CD4-positive, alpha-beta T cell treated with Interferon gamma for 1 hour (primary cell): ENCODE measurements around the gene POMC.
A peak's percentile ranks its signal among the peaks of the same experiment; 100 is the strongest.
"Not testable (repeated sequence)": the region's sequence is repeated elsewhere in the genome, so short reads cannot be mapped to it uniquely, and the experiment has no call there.

Experiments used
- DNase-seq: peaks from one replicate; pipeline ENCODE4 v3.0.0-alpha.2; 2020

Gene POMC

DNA sequence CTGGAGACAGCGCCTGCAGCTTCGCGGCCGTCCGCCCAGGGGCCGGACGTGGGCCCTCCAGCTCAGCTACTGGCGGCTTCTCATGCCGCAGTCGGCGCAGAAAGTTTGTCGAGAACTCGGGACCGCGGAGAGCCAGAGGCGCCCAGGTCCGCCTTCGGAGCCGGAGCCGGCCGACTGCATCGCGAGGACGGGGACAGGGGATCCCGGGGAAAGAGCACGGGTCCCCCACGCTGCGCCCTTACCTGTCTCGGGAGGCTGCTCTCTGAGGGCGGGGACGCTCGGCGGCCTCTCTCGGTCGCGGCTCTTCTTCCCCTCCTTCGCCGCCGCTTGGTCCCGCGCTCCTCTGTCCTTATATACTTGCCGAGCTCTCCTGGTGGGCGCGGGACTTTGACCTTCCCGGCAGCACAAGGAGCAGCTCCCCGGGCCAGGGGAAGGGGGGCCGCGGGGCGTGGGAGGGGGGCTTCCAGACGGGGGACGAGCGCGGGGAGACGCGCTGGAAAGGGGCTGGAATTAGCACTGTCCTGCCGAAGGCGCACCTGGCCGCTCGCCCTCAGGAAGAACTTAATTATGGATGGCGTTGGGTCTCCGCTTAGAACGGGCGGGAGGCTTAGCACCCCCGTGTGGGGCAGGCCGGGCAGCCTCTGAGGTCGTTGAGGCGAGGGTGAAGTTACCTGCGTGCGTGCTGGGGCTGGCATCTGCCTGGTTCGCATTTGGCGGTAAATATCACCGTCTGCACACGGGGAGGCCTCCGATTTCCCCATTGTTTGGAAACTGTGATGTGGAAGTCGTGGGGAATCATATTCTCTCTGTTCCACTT lies at the start of gene POMC:
Gene POMC (minus strand): TSS at position 325 of the 817 bp plus-strand sequence. CDS start 3,808 bp downstream, outside the sequence.
- no peak for DNase-seq

DNA sequence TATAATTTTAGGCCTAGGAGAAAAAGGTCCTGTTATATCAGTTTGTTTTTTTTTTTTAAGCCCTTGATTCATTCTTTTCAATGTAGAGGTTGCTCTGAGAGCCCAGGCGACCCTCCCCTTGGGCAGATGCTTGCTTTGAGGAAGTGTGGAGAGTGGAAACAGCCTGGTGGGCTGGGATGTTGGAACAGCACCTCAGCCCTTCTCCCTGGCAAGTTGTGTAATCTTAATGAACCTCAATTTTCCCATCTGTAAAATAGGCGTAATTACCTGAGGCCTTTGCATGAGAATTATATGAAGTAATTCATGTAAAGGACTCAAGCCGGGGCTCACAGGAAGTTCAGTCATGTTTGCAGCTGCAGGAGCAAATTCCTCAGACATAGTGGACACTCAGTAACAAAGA lies 49.7 kb upstream of the POMC start:
- DNase-seq: no peak

- peak; percentile 89 for DNase-seq
Measured at GRCh38 chr2:25215948-25216679, 47.7 kb upstream of the POMC start.

DNA sequence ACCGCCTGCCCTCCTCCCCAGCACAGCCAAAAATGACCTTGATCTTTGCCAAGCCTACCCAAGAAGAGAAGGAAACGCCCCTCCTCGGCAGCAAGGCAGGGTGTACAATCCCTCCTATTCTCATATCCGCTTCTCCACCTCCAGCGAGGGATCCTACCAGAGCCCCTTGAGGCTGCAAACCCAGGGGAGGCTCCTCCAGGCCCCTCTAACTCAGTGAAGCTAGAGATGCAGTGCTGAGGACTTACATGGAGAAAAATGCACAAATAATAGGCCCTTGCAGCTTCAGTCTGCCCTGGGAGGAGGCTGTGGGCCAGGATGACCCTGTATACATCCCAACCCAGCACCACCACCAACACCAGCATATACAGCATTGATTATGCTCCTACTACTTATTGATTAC lies 46.9 kb upstream of the POMC start:
- no peak for DNase-seq

- no peak for DNase-seq
Measured at GRCh38 chr2:25213229-25213628, 44.8 kb upstream of the POMC start.

DNA sequence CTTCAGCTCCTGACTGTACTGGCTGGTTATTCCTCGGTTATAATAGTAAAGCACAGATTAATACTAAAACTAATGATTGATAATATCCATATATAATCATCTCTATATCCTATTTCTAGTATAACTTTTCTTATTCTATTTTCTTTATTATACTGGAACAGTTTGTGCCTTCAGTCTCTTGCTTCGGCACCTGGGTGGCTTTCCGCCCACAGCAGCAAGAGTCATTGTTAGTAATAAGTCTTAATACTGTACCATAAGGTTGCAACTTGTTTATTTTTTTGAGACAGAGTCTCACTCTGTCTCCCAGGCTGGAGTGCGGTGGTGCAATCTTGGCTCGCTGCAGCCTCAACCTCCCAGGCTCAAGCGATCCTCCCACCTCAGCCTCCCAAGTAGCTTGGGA lies 42.5 kb upstream of the POMC start:
- DNase-seq: not testable (repeated sequence)

DNA sequence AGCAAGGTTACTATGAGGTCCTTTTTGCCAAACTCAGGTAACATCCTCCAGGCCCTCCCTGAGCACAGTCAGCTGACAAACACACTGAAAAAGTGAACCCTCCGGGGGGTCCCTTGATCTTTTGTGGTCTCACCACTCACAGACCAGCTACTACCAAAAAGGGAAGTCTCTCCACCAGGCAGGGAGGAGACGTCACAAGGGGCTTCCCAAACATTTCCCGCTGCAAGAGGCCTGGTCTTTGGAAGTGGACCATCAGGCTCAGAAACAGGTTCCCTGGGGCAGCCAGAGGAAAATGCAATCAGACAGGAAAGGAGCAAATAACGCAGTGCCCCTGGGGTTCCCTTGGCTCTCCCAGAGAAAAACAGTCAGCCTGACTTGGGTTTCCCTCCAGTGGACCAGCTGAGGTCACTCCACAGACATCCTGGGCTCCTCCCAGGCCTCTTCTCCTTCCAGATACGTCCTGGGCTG lies 38.7 kb upstream of the POMC start:
- DNase-seq: peak; percentile 54

DNA sequence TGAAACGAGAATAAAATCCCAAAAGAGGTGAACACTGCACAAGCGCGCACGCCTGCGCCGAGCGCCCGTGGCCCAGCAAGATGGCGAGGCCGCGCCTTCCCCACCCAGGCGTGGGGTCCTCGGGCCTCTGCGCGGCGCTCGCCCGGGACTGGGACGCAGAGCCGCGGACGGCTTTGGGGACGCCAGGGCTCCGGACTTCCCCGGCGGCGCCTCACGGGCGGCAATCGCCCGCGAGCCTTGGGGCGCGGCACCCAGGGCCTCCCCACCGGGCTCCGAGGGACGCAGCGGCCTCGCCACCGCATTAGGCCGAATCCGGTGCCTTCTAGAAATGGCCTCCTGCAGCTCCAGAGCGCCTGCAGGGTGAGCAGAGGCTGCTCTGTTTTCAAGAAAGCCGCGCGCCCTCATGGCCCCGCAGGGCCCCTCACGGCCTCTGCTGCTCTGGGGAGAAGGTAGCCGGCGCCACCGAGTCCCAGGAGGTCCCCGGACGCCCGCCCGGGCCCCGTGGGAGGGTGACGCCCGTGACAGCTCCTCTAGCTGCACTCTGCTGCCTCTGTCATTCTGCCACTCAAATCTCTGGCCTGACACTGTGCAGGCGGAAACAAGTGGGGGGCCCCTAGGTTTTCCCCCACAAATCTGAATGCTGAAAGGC lies 35.9 kb upstream of the POMC start:
- peak; percentile 44 for DNase-seq

DNA sequence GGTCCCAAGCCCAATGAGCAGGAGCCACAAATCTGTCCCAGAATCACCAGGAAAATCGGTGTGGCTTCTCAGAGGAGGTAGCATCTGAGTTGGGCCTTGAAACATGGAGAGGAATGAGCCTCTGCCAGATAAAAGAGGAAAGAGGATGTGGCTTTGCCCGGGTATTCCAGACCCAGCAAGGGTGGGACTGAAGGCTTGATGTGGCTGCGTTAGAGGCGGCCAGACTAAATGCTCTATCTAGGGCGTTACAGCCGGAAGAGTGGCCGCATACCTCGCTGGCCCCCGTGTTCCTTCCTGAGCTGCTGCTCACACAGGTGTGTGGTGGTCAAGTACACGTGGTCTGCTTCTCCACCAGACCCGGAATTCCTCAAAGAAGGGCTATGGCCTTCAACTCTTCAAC lies 33.9 kb upstream of the POMC start:
- DNase-seq: no peak

DNA sequence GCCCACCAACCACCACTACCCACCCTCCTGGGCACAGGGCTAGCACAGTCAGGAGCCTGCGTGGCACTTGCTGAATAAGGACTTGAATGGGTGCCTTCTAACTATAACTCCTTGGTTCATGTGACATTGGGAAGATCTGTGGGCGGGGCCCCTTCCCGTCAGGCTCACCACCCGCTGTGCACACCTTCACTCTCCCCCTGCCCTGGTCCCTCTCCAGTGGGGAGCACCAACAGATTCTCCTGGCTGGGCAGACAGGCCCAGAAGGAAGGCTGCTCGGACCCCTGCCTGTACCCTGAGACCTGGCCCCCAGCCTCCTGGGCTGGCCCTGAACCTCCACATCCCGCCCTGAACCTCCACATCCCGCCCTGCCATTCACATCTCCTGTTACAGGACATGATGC lies 33.4 kb upstream of the POMC start:
- no peak for DNase-seq

DNA sequence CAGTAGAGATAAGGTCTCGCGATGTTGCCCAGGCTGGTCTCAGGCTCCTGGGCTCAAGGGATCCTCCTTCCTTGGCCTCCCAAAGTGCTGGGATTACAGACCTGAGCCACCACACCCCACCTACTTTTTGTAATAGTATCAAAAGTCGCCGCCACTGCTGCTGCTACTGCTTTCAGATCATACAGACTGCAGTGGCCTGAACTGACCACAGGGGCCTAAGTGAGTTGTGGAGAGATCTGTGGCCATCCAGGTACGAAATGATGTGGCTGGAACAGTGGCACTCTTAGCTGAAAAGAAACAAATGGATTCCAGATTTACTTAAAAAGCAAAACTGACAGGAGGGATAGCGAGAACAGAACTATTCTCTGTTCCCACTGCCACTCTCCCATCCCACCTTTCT lies 32.9 kb upstream of the POMC start:
- DNase-seq: no peak

DNA sequence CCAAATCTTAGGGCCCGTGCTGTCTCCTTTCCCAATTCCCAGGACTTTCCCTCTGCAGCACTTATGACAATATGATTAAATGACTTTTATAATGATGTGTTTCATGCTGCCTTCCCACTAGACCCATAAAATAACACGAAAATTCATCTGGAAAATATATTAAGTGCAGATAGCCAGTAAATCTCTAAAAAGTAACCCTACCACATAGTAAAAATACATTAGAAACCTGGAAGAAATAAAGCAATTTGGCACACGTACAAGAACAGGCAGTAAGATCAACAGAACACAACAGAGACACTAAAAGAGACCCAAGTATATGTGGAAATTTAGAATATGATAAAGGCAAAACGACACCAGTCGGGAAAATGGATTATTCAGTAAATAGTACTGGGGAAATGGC lies 30.2 kb upstream of the POMC start:
- DNase-seq: no peak

DNA sequence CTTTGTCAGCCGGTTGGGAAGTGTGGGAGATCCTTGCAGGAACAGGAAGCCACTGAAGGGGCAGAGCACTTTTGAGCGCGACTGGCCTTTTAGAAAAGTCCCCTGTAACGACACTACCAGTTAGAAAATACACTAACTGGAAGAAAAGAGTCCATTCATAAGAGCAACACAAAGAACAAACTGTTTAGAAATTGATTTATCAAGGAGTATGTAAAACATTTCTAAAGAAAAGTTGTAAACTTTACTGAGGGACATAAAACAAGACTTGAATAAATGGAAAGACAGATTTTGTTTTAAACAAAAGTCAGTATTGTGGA lies 29.8 kb upstream of the POMC start:
- DNase-seq: no peak

GRCh38 chr2:25197336-25198208 lies 29.2 kb upstream of the POMC start:
- no peak for DNase-seq

- DNase-seq: no peak
Measured at GRCh38 chr2:25194576-25195122, 26.3 kb upstream of the POMC start.

DNA sequence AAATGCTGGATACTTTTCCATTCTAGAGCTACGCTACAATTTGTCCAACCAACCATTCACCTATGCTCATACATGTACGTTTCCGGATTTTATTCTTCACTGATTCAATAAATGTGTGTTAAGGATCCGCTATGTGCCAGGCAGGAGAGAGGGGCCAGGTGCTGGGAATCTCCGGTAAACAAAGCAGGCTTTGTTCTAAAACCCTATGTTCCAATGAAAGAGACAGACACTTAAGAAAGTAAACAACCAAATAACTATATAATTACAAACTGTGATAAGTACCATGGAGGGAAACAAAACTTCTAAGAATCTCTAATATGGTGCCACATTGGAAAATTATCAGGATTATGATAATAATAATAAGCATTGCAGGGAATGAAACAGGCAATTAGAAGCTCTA lies 22.2 kb upstream of the POMC start:
- DNase-seq: no peak

- no peak for DNase-seq
Measured at GRCh38 chr2:25188405-25188804, 20.0 kb upstream of the POMC start.

- no peak for DNase-seq
Measured at GRCh38 chr2:25187729-25188350, 19.5 kb upstream of the POMC start.

DNA sequence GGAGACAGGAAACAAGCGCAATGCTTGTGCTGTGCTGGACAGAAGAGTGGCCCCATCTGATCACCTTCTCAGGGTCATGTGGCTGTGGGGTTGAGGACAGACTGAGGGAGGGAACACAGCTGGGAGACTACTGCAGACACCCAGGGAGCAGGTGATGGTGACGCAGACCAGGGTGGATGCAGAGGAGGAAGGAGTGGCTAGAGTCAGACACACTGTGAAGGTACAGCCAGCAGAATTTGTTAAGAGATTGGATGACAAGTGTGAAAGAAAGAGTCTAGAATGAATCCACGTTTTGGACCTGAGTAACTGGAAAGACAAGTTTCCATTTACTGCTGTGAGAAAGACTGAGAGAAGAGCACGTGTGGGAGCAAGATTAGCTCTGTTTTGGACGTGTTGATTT lies 15.9 kb upstream of the POMC start:
- no peak for DNase-seq

- DNase-seq: no peak
Measured at GRCh38 chr2:25178976-25179375, 10.6 kb upstream of the POMC start.

GRCh38 chr2:25177211-25177611 lies 8.8 kb upstream of the POMC start:
- DNase-seq: no peak

DNA sequence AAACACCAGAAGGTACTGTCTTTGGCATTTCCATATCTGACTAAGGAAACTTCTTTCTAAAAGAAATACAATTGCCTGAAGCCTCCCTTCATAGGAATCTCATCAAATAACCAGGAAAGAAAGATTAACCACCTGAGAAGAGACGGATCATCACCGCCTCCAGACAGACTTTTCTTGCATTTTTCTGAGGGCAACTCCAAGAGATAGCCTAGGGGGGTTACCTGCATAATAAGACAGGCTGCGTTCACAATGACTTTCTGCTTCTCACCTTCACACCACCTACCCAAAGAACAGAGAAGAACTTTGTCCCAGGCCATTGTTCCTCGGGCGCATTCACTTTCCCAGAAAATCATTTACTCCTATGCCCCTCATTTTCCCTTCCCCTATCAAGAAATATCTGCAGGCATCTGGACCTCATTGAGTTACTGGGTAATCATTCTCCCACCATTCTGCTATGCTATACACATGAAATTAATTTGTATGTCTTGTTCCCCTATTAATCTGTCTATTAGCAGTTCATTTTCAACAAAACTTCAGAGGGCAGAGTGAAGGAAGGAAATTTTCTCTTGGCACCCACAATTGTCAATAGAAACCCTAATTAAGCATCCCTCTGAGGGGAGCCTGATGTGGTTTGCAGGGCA lies 8.3 kb upstream of the POMC start:
- DNase-seq: no peak
